Measurements from ENCODE around the gene ROBO1. TPM values are rescaled to one million over a fixed set of nuclear protein-coding genes. Genes with fewer than 3 reads are reported as not detected.

ROBO1 gene
- total and polyA plus RNA-seq, 4 donors = 1.0 to 30.3 (median 3.9) TPM

DNA sequence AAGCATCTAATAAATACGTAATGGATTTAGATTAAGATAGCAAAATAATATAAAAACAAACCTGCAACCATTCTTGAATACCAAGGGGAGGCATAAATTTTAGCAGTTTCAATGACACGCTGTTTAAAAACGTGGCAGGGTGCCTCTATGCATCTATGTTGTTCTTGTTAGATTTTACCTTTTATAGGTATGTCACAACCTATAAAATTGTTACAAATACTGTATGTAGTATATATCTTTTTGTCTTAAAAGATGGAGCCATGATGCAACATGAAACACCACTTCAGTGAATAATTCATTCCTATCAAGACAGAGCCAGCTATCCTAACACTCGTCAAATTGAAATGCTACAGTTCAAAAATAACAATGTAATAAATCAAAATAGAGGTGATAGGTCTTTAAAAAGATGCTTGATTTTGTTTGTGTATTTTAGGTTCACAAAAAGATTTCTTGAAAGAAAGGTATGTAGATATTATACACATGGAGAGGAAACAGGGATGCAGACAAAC lies 1059.2 kb downstream of the ROBO1 start (continued):
- TF ChIP-seq YY1 (IDR thresholded peaks at IDR 0.05) (no peak), TAF1 (conservative IDR thresholded peaks at IDR 0.05) (no peak), RAD21 (IDR thresholded peaks at IDR 0.05) (no peak), FOXA1 (IDR thresholded peaks at IDR 0.05) (no peak), NR2F2 (IDR thresholded peaks at IDR 0.05) (no peak)

DNA sequence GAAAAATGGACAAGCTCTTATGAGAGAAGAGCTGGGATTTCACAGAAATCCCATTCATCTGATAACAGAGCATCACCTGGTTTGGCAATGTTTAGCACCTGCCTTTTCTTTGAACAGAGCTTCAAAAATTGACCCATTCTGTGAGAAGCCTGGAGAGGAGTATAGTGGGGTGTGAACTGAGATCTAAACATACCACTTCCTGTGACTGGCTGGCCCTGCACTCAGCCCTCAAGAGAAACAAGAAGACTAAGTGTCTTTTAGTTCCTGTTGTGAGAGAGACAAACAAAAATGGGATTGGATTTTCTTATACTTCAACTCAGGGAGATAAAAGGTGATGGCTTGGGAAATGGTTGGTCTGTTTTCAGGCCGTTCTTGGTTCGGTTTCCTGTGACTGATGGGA lies 1060.2 kb downstream of the ROBO1 start:
- no peak for TF ChIP-seq SP1 (IDR thresholded peaks at IDR 0.05)
- no peak for TF ChIP-seq YY1 (IDR thresholded peaks at IDR 0.05)
- no peak for TF ChIP-seq FOXA1 (IDR thresholded peaks at IDR 0.05)
- TF ChIP-seq GABPA (IDR thresholded peaks at IDR 0.05 in 1 of 2, conservative IDR thresholded peaks at IDR 0.05 in 1 of 2) = no peak
- TF ChIP-seq, protein P1, sequence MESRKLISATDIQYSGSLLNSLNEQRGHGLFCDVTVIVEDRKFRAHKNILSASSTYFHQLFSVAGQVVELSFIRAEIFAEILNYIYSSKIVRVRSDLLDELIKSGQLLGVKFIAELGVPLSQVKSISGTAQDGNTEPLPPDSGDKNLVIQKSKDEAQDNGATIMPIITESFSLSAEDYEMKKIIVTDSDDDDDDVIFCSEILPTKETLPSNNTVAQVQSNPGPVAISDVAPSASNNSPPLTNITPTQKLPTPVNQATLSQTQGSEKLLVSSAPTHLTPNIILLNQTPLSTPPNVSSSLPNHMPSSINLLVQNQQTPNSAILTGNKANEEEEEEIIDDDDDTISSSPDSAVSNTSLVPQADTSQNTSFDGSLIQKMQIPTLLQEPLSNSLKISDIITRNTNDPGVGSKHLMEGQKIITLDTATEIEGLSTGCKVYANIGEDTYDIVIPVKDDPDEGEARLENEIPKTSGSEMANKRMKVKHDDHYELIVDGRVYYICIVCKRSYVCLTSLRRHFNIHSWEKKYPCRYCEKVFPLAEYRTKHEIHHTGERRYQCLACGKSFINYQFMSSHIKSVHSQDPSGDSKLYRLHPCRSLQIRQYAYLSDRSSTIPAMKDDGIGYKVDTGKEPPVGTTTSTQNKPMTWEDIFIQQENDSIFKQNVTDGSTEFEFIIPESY (IDR thresholded peaks at IDR 0.05) = no peak
- TF ChIP-seq NR2F2 (IDR thresholded peaks at IDR 0.05) = no peak
- TF ChIP-seq, protein P2, sequence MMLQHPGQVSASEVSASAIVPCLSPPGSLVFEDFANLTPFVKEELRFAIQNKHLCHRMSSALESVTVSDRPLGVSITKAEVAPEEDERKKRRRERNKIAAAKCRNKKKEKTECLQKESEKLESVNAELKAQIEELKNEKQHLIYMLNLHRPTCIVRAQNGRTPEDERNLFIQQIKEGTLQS (IDR thresholded peaks at IDR 0.05) = no peak
- TF ChIP-seq JUND (IDR thresholded peaks at IDR 0.05) = no peak
- TF ChIP-seq HNF4A (conservative IDR thresholded peaks at IDR 0.05) = no peak
- TF ChIP-seq, protein P3, sequence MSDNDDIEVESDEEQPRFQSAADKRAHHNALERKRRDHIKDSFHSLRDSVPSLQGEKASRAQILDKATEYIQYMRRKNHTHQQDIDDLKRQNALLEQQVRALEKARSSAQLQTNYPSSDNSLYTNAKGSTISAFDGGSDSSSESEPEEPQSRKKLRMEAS (IDR thresholded peaks at IDR 0.05) = no peak
- no peaks in the 10 kb centered on the region for H3K27me3 ChIP-seq (ENCODE audit: control insufficient read depth in 4 of 4, insufficient read depth in 4 of 4, low read length in 3 of 4)
- no peak overlapping the region for H3K9ac ChIP-seq (ENCODE audit: low read depth in 1 of 2, low read length in 2 of 2)
- no peak overlapping the region for H3K27ac ChIP-seq (ENCODE audit: low read depth in 1 of 2, low read length in 2 of 2)
- no peaks in the 10 kb centered on the region for H3K9me3 ChIP-seq (ENCODE audit: control insufficient read depth in 4 of 4, low read length in 3 of 4)
- 78% methylated on average over 2 of the region's 2 CpGs for WGBS
- H3K4me3 ChIP-seq (ENCODE audit: low read depth in 1 of 3, low read length in 3 of 3) = no peak overlapping the region
- H3K36me3 ChIP-seq (ENCODE audit: control insufficient read depth in 4 of 4, insufficient read depth in 3 of 4, low read depth in 1 of 4, low read length in 3 of 4) = no peaks in the 10 kb centered on the region
- no peak for DNase-seq (ENCODE audit: low spot score)
- no peaks in the 10 kb centered on the region for H3K4me1 ChIP-seq (ENCODE audit: control insufficient read depth in 4 of 4, insufficient read depth in 4 of 4, low read length in 3 of 4)

DNA sequence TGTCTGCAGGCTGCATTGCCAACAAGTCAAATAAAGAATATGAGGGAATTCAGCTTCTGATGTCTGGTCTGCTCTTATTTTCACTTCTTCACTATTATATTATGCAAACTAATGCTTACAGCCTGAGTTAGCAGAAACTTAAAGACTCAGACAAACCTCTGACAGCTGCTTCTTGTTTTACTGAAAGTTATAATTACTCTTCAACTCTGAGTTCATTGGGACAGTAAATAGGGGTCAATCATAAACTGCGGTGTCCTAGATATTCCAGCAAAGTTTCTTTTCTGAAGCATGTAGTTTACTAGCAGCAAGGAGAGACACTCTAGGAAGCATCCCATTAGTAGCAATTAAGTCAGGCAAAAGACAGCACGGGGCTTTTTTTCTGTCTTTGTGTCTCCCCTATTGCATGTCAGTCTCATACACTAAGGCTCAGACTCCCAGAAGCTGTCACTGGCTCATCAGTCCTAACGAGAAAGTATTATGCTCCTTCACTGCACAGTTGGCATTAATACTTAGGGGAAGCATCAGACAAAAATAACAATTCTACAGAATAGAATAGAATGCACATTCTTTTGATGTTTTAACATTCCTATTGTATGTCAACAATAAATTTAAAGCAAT lies 1060.8 kb downstream of the ROBO1 start:
- H3K36me3 ChIP-seq (ENCODE audit: control insufficient read depth in 4 of 4, insufficient read depth in 3 of 4, low read depth in 1 of 4, low read length in 3 of 4) = no peaks in the 10 kb centered on the region
- no peaks in the 10 kb centered on the region for H3K9me3 ChIP-seq (ENCODE audit: control insufficient read depth in 4 of 4, low read length in 3 of 4)
- H3K4me3 ChIP-seq (ENCODE audit: low read depth in 1 of 3, low read length in 3 of 3) = no peak overlapping the region
- no peaks in the 10 kb centered on the region for H3K4me1 ChIP-seq (ENCODE audit: control insufficient read depth in 4 of 4, insufficient read depth in 4 of 4, low read length in 3 of 4)
- no peak overlapping the region for H3K27ac ChIP-seq (ENCODE audit: low read depth in 1 of 2, low read length in 2 of 2)
- WGBS = 76% methylated on average over 3 of the region's 3 CpGs
- no peak for TF ChIP-seq HNF4A (conservative IDR thresholded peaks at IDR 0.05)
- TF ChIP-seq RAD21 (IDR thresholded peaks at IDR 0.05) = no peak
- no peak for TF ChIP-seq RXRA (IDR thresholded peaks at IDR 0.05)
- H3K27me3 ChIP-seq (ENCODE audit: control insufficient read depth in 4 of 4, insufficient read depth in 4 of 4, low read length in 3 of 4) = no peaks in the 10 kb centered on the region
- DNase-seq (ENCODE audit: low spot score) = no peak
- H3K9ac ChIP-seq (ENCODE audit: low read depth in 1 of 2, low read length in 2 of 2) = no peak overlapping the region

DNA sequence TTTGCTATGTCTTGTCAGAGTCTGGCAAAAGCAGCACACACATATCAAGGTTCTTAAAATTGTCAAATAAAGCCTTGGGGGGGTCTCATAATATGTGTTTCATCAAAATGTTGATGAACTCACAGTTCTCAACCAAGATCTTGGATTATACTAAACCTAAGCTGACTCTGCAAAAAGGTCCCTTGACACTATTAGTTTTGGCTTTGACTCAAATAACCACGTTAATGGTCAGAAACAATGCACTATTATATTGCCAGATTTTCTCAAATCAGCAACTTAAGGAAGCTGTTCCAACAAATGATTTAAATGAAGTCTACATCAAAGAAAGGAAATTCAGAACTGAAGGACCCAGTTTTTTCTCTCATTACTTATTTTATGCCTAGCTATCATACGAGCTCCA lies 1063.9 kb downstream of the ROBO1 start:
- DNase-seq (ENCODE audit: low spot score) = no peak
- Histone ChIP-seq H3K36me3 (ENCODE audit: control insufficient read depth in 4 of 4, insufficient read depth in 3 of 4, low read depth in 1 of 4, low read length in 3 of 4) (no peaks in the 10 kb centered on the region), H3K4me1 (ENCODE audit: control insufficient read depth in 4 of 4, insufficient read depth in 4 of 4, low read length in 3 of 4) (no peaks in the 10 kb centered on the region), H3K4me3 (ENCODE audit: low read depth in 1 of 3, low read length in 3 of 3) (no peak overlapping the region), H3K27ac (ENCODE audit: low read depth in 1 of 2, low read length in 2 of 2) (no peak overlapping the region), H3K27me3 (ENCODE audit: control insufficient read depth in 4 of 4, insufficient read depth in 4 of 4, low read length in 3 of 4) (no peaks in the 10 kb centered on the region), H3K9me3 (ENCODE audit: control insufficient read depth in 4 of 4, low read length in 3 of 4) (no peaks in the 10 kb centered on the region), H3K9ac (ENCODE audit: low read depth in 1 of 2, low read length in 2 of 2) (no peak overlapping the region)
- TF ChIP-seq YY1 (IDR thresholded peaks at IDR 0.05) (no peak), HNF4G (IDR thresholded peaks at IDR 0.05) (no peak), SP1 (IDR thresholded peaks at IDR 0.05) (no peak), FOXA1 (IDR thresholded peaks at IDR 0.05) (no peak)
- TF ChIP-seq, protein P2 (IDR thresholded peaks at IDR 0.05) = no peak
- WGBS = 52% methylated on average over 2 of the region's 2 CpGs
